H9 (cell line): Measurements from ENCODE around the gene ETV5. TPM values are rescaled to one million over a fixed set of nuclear protein-coding genes. Genes with fewer than 3 reads are reported as not detected.
A peak's percentile ranks its signal among the peaks of the same experiment; 100 is the strongest.

Source experiments
- DNase-seq: peaks from one replicate; pipeline ENCODE4 v3.0.0-alpha.2; 2017
- H2AFZ ChIP-seq: one replicate; pipeline ENCODE4 v1.6.1; 2013; ENCODE audit warnings: mild to moderate bottlenecking, low read length, control low read depth, moderate library complexity
- H2AK5ac ChIP-seq: 2 replicates; pipeline ENCODE4 v1.6.1; 2013; ENCODE audit warnings: low read length, control low read depth, mixed read lengths; ENCODE audit not compliant: insufficient read length
- H2BK120ac ChIP-seq: one replicate; pipeline ENCODE4 v1.6.1; 2013; ENCODE audit warnings: low read depth, mild to moderate bottlenecking, low read length, control low read depth, inconsistent platforms; ENCODE audit not compliant: poor library complexity, severe bottlenecking
- H2BK12ac ChIP-seq: 2 replicates; pipeline ENCODE4 v1.6.1; 2013; ENCODE audit warnings: low read length, control low read depth, mixed read lengths, low read depth; ENCODE audit not compliant: insufficient read length
- H2BK15ac ChIP-seq: 2 replicates; pipeline ENCODE4 v1.6.1; 2013; ENCODE audit warnings: low read depth, low read length, control low read depth
- H2BK20ac ChIP-seq: one replicate; pipeline ENCODE4 v1.6.1; 2013; ENCODE audit warnings: low read depth, mild to moderate bottlenecking, low read length, control low read depth, inconsistent platforms; ENCODE audit not compliant: poor library complexity, severe bottlenecking
- H2BK5ac ChIP-seq: 2 replicates; pipeline ENCODE4 v1.6.1; 2013; ENCODE audit warnings: low read length, control low read depth, mixed read lengths; ENCODE audit not compliant: insufficient read length
- H3K14ac ChIP-seq: 2 replicates; pipeline ENCODE4 v1.6.1; 2013; ENCODE audit warnings: low read length, control low read depth; ENCODE audit not compliant: insufficient read depth
- H3K18ac ChIP-seq: 2 replicates; pipeline ENCODE4 v1.6.1; 2013; ENCODE audit warnings: low read depth, mild to moderate bottlenecking, mixed read lengths, low read length, control low read depth; ENCODE audit not compliant: insufficient read length
- H3K23ac ChIP-seq: 2 replicates; pipeline ENCODE4 v1.6.1; 2013; ENCODE audit warnings: low read length, control low read depth, mixed read lengths, low read depth; ENCODE audit not compliant: insufficient read length
- H3K23me2 ChIP-seq: 2 replicates; pipeline ENCODE4 v1.6.1; 2013; ENCODE audit warnings: low read depth, mild to moderate bottlenecking, mixed read lengths, low read length, control low read depth; ENCODE audit not compliant: insufficient read length, poor library complexity, severe bottlenecking
- H3K27ac ChIP-seq: 2 replicates; pipeline ENCODE4 v1.5.1; 2013; ENCODE audit warnings: low read length, control low read depth, mixed read lengths, low read depth; ENCODE audit not compliant: insufficient read length
- H3K27me3 ChIP-seq: 2 replicates; pipeline ENCODE4 v1.6.1; 2013; ENCODE audit warnings: low read length, control low read depth, inconsistent platforms; ENCODE audit not compliant: insufficient read depth
- H3K4ac ChIP-seq: 2 replicates; pipeline ENCODE4 v1.6.1; 2013; ENCODE audit warnings: low read depth, mild to moderate bottlenecking, control low read depth, inconsistent platforms, low read length, moderate library complexity
- H3K4me1 ChIP-seq: 2 replicates; pipeline ENCODE4 v1.6.1; 2013; ENCODE audit warnings: low read length, control low read depth, inconsistent platforms; ENCODE audit not compliant: insufficient read depth
- H3K4me2 ChIP-seq: 2 replicates; pipeline ENCODE4 v1.6.1; 2013; ENCODE audit warnings: low read length, control low read depth, mixed read lengths; ENCODE audit not compliant: insufficient read length, insufficient read depth
- H3K56ac ChIP-seq: 2 replicates; pipeline ENCODE4 v1.6.1; 2013; ENCODE audit warnings: low read depth, mild to moderate bottlenecking, mixed read lengths, low read length, control low read depth; ENCODE audit not compliant: insufficient read length
- H3K79me1 ChIP-seq: 2 replicates; pipeline ENCODE4 v1.6.1; 2013; ENCODE audit warnings: low read depth, mild to moderate bottlenecking, moderate library complexity, low read length, control low read depth, inconsistent platforms; ENCODE audit not compliant: insufficient read depth, poor library complexity, severe bottlenecking
- H3K79me2 ChIP-seq: 2 replicates; pipeline ENCODE4 v1.6.1; 2013; ENCODE audit warnings: low read length, control low read depth, inconsistent platforms; ENCODE audit not compliant: insufficient read depth
- H3K9ac ChIP-seq: 2 replicates; pipeline ENCODE4 v1.6.1; 2013; ENCODE audit warnings: low read length, control low read depth, mixed read lengths; ENCODE audit not compliant: insufficient read length; ENCODE audit errors: extremely low read depth
- H3K9me3 ChIP-seq: one replicate; pipeline ENCODE4 v1.6.1; 2013; ENCODE audit warnings: low read depth, low read length, inconsistent platforms; ENCODE audit not compliant: control insufficient read depth
- H3T11ph ChIP-seq: one replicate; pipeline ENCODE4 v1.6.1; 2013; ENCODE audit warnings: mild to moderate bottlenecking, low read length, control low read depth, inconsistent platforms
- H4K20me1 ChIP-seq: one replicate; pipeline ENCODE4 v1.6.1; 2013; ENCODE audit not compliant: control insufficient read depth, insufficient read length, insufficient read depth
- H4K5ac ChIP-seq: 2 replicates; pipeline ENCODE4 v1.6.1; 2013; ENCODE audit warnings: low read depth, mild to moderate bottlenecking, mixed read lengths, low read length, control low read depth; ENCODE audit not compliant: insufficient read length
- H4K8ac ChIP-seq: replicated peaks from 2 replicates; pipeline ENCODE4 v1.6.1; 2013; ENCODE audit warnings: low read length, control low read depth, mixed read lengths, low read depth; ENCODE audit not compliant: insufficient read length
- H4K91ac ChIP-seq: 2 replicates; pipeline ENCODE4 v1.6.1; 2013; ENCODE audit warnings: low read depth, mild to moderate bottlenecking, moderate library complexity, mixed read lengths, low read length, control low read depth; ENCODE audit not compliant: insufficient read length
- H3K27ac Mint-ChIP-seq, 3 experiments: 2 replicates in 2 of 3; 3 replicates in 1 of 3; pipeline ENCODE4 v1.8.0; 2020 to 2021; ENCODE audit warnings: mixed read lengths in 3 of 3, mild to moderate bottlenecking in 1 of 3, moderate library complexity in 1 of 3
- H3K27me3 Mint-ChIP-seq: 2 replicates; pipeline ENCODE4 v1.8.0; 2021; ENCODE audit warnings: low read depth, mild to moderate bottlenecking, moderate library complexity, mixed read lengths
- H3K36me3 Mint-ChIP-seq, 3 experiments: 2 replicates in 2 of 3; 3 replicates in 1 of 3; pipeline ENCODE4 v1.8.0; 2020 to 2021; ENCODE audit warnings: low read depth in 3 of 3, mixed read lengths in 3 of 3; ENCODE audit not compliant: insufficient read depth in 1 of 3
- H3K4me1 Mint-ChIP-seq, 2 experiments: 2 replicates each; pipeline ENCODE4 v1.8.0; 2020; ENCODE audit warnings: mixed read lengths in 2 of 2
- H3K4me3 Mint-ChIP-seq, 2 experiments: 2 replicates in 1 of 2; 3 replicates in 1 of 2; pipeline ENCODE4 v1.8.0; 2020 to 2021; ENCODE audit warnings: mild to moderate bottlenecking in 2 of 2, mixed read lengths in 2 of 2, moderate library complexity in 1 of 2
- H3K9me3 Mint-ChIP-seq, 2 experiments: 2 replicates in 1 of 2; 3 replicates in 1 of 2; pipeline ENCODE4 v1.8.0; 2020; ENCODE audit warnings: mild to moderate bottlenecking in 2 of 2, mixed read lengths in 2 of 2, moderate library complexity in 1 of 2
- WGBS: extraction: QIAGEN DNeasy Blood & Tissue Kit; methylation state at CpG from one replicate; pipeline ENCODE4 v1.1.7; 2013; ENCODE audit warnings: missing lambda C conversion rate, low lambda C conversion rate, mixed read lengths; ENCODE audit not compliant: insufficient read length; ENCODE audit errors: extremely low coverage; 5-methylcytosine and 5-hydroxymethylcytosine counted together
- total RNA-seq: library from RNA; stranded (reverse); gene quantifications from 2 replicates; pipeline ENCODE4 v1.2.1, GENCODE V29; 2021
- TF ChIP-seq, protein P1 (sequence below): fragments of 200-600 bp; sonication (generic); conservative IDR thresholded peaks from 3 replicates; pipeline ENCODE4 v1.8.0; 2021; ENCODE audit warnings: antibody characterized with exemption, mild to moderate bottlenecking

The ETV5 gene
- total RNA-seq, 1 experiment from 2014 or later, result 7.7 TPM

DNA sequence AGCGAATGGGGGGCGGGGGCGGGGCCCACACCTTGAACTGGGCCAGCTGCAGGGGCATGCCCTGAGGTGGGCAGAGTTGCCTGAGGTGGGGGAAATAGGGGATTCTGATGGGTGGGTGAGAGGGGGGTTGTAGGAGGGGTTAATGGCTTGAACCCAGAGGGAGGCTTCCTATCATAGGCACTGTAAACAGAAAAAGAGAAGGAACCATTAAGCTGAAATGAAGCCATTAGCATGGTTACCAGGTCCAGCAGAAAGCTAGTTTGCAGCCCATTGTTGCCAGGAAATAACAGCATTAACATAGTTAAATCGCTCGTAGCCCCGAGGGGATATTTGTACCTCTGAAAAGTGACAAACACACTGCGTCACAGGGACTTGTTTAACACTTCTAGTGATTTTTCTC is 29.0 kb downstream of the ETV5 start:
- Histone ChIP-seq H3K14ac (no peak overlapping the region), H4K5ac (no peak overlapping the region), H2AFZ (peak overlapping the region; percentile 9), H3K4ac (no peak overlapping the region), H4K91ac (no peak overlapping the region), H2BK15ac (no peak overlapping the region), H3K9me3 (no peaks in the 10 kb centered on the region), H3K4me1 (peaks cover 10% of the 10 kb centered on the region; the same call in 1 of the 2 replicates), H2BK120ac (no peak overlapping the region), H3K18ac (no peak overlapping the region), H4K20me1 (no peaks in the 10 kb centered on the region), H3K4me2 (no peak overlapping the region), H4K8ac (no peak overlapping the region), H3T11ph (no peak overlapping the region), H3K9ac (no peak overlapping the region), H3K23me2 (no peaks in the 10 kb centered on the region), H3K23ac (no peak overlapping the region), H3K27ac (peak overlapping the region; percentile 59), H2BK20ac (no peak overlapping the region), H3K56ac (no peak overlapping the region), H2BK12ac (no peak overlapping the region), H2BK5ac (no peak overlapping the region), H3K27me3 (no peaks in the 10 kb centered on the region), H2AK5ac (no peak overlapping the region), H3K79me2 (no peaks in the 10 kb centered on the region), H3K79me1 (no peaks in the 10 kb centered on the region)
- WGBS, result no CpG with 5 or more reads among the region's 7 CpGs
- DNase-seq, result peak; percentile 77
- Mint-ChIP-seq H3K36me3 (peaks cover 0 to 45% (median 2%) of the 10 kb centered on the region in 3 experiments; a peak in 6 of 7 replicates), H3K27me3 (no peaks in the 10 kb centered on the region), H3K9me3 (no peaks in the 10 kb centered on the region; a peak in 1 of 5 replicates), H3K27ac (peak overlapping the region; percentile 27 to 92 (median 55); a peak in 4 of 7 replicates), H3K4me3 (peak overlapping the region; percentile 21 to 56; a peak in 3 of 5 replicates), H3K4me1 (peaks cover 26 to 45% of the 10 kb centered on the region in 2 experiments)
- TF ChIP-seq, protein P1, sequence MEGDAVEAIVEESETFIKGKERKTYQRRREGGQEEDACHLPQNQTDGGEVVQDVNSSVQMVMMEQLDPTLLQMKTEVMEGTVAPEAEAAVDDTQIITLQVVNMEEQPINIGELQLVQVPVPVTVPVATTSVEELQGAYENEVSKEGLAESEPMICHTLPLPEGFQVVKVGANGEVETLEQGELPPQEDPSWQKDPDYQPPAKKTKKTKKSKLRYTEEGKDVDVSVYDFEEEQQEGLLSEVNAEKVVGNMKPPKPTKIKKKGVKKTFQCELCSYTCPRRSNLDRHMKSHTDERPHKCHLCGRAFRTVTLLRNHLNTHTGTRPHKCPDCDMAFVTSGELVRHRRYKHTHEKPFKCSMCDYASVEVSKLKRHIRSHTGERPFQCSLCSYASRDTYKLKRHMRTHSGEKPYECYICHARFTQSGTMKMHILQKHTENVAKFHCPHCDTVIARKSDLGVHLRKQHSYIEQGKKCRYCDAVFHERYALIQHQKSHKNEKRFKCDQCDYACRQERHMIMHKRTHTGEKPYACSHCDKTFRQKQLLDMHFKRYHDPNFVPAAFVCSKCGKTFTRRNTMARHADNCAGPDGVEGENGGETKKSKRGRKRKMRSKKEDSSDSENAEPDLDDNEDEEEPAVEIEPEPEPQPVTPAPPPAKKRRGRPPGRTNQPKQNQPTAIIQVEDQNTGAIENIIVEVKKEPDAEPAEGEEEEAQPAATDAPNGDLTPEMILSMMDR, result no peak
